Keratinocyte (primary cell): ENCODE measurements around the gene METAP1. TPM values are rescaled to one million over a fixed set of nuclear protein-coding genes. Genes with fewer than 3 reads are reported as not detected.
"Not testable (repeated sequence)": the region's sequence is repeated elsewhere in the genome, so short reads cannot be mapped to it uniquely, and the experiment has no call there.

ENCODE experiments used
- DNase-seq: peaks from one replicate; pipeline ENCODE4 v3.0.0-alpha.2; 2011; ENCODE audit warnings: low read depth, missing footprints, low spot score
- FAIRE-seq: peaks from 2 replicates; lab custom pipeline; 2011; peaks lifted over from hg19 to GRCh38; lab: Jason Lieb, UNC
- H2AFZ ChIP-seq: 2 replicates; pipeline ENCODE4 v1.6.0; 2012; ENCODE audit warnings: low read length, control low read depth, inconsistent platforms; ENCODE audit not compliant: control insufficient read depth
- H3K27ac ChIP-seq: 2 replicates; pipeline ENCODE4 v1.5.1; 2011; ENCODE audit warnings: low read length; ENCODE audit not compliant: control insufficient read depth, insufficient read depth
- H3K27me3 ChIP-seq: 3 replicates; pipeline ENCODE4 v1.6.0; 2011; ENCODE audit warnings: low read length; ENCODE audit not compliant: control insufficient read depth, insufficient read depth; ENCODE audit errors: extremely low read depth
- H3K36me3 ChIP-seq, 2 experiments: 2 replicates in 1 of 2; 3 replicates in 1 of 2; pipeline ENCODE4 v1.5.1; 2011; ENCODE audit warnings: low read length in 2 of 2, mild to moderate bottlenecking in 1 of 2; ENCODE audit not compliant: control insufficient read depth in 2 of 2, insufficient read depth in 2 of 2; ENCODE audit errors: extremely low read depth in 1 of 2
- H3K4me1 ChIP-seq: 3 replicates; pipeline ENCODE4 v1.5.1; 2011; ENCODE audit warnings: low read length; ENCODE audit not compliant: control insufficient read depth, insufficient read depth; ENCODE audit errors: extremely low read depth
- H3K4me2 ChIP-seq: 3 replicates; pipeline ENCODE4 v1.6.0; 2011; ENCODE audit warnings: low read depth, low read length; ENCODE audit not compliant: control insufficient read depth, insufficient read depth; ENCODE audit errors: extremely low read depth
- H3K4me3 ChIP-seq, 3 experiments: fragments of 200-600 bp in 1 of 3; sonication (generic) in 1 of 3; 2 replicates in 2 of 3; 3 replicates in 1 of 3; pipeline ENCODE4 v1.5.1; 2011 to 2016; ENCODE audit warnings: low read length in 3 of 3, mild to moderate bottlenecking in 3 of 3, control low read depth in 2 of 3, inconsistent platforms in 1 of 3, low read depth in 1 of 3, mixed read lengths in 1 of 3, mixed run types in 1 of 3, moderate library complexity in 1 of 3; ENCODE audit not compliant: control insufficient read depth in 2 of 3, insufficient read depth in 2 of 3; ENCODE audit errors: extremely low read depth in 1 of 3
- H3K79me2 ChIP-seq: 2 replicates; pipeline ENCODE4 v1.6.0; 2012; ENCODE audit warnings: low read length; ENCODE audit not compliant: control insufficient read depth, insufficient read depth
- H3K9ac ChIP-seq: 3 replicates; pipeline ENCODE4 v1.6.0; 2011; ENCODE audit warnings: low read length; ENCODE audit not compliant: control insufficient read depth, insufficient read depth; ENCODE audit errors: extremely low read depth
- H3K9me1 ChIP-seq: 3 replicates; pipeline ENCODE4 v1.6.0; 2011; ENCODE audit warnings: low read length; ENCODE audit not compliant: control insufficient read depth, insufficient read depth; ENCODE audit errors: extremely low read depth
- H3K9me3 ChIP-seq: 2 replicates; pipeline ENCODE4 v1.5.1; 2012; ENCODE audit warnings: low read depth, low read length; ENCODE audit not compliant: control insufficient read depth
- H4K20me1 ChIP-seq: 3 replicates; pipeline ENCODE4 v1.6.0; 2011; ENCODE audit warnings: low read length; ENCODE audit not compliant: control insufficient read depth, insufficient read depth; ENCODE audit errors: extremely low read depth
- EZH2 ChIP-seq: IDR thresholded peaks from one replicate; pipeline ENCODE4 v1.6.1; 2012; ENCODE audit warnings: inconsistent platforms, mild to moderate bottlenecking, low read length, moderate library complexity
- dilution Hi-C: fragments of 300-500 bp; cut with MboI; formaldehyde crosslinking; loops from one replicate; pipeline ENCODE4 v1.7.0; 2020; ENCODE audit warnings: low sequenced_read_pairs; ENCODE audit not compliant: extremely low pct_ligation_motif_present
- polyA plus RNA-seq, 5 experiments: library from polyadenylated mRNA; depleted of rRNA in 3 of 5; stranded (reverse) in 3 of 5; stranded (forward) in 1 of 5; unstranded in 1 of 5; fragments of >200 nt; gene quantifications; 1 replicate in 1 of 5; 2 replicates in 3 of 5; 3 replicates in 1 of 5; pipeline versions ENCODE4 v1.2.1 to v1.2.3, GENCODE V29; 2011 to 2012; ENCODE audit warnings: missing spikeins in 2 of 5, low read depth in 1 of 5, low replicate concordance in 1 of 5
- TF ChIP-seq, protein P1 (sequence below), 3 experiments: IDR thresholded peaks in 1 of 3; conservative IDR thresholded peaks in 1 of 3; optimal IDR thresholded peaks in 1 of 3; 2 replicates in 2 of 3; 3 replicates in 1 of 3; pipeline versions ENCODE3 to v1.5.1; 2011; ENCODE audit warnings: low read length in 3 of 3, mild to moderate bottlenecking in 3 of 3, moderate library complexity in 2 of 3, control low read depth in 1 of 3, inconsistent platforms in 1 of 3; ENCODE audit not compliant: insufficient read depth in 2 of 3; ENCODE audit errors: extremely low read depth in 1 of 3

The METAP1 gene
- polyA plus RNA-seq, 1 donor (not counting 4 experiments of a cell fraction or from before 2014, with no cell fraction given), result 89.4 TPM

DNA sequence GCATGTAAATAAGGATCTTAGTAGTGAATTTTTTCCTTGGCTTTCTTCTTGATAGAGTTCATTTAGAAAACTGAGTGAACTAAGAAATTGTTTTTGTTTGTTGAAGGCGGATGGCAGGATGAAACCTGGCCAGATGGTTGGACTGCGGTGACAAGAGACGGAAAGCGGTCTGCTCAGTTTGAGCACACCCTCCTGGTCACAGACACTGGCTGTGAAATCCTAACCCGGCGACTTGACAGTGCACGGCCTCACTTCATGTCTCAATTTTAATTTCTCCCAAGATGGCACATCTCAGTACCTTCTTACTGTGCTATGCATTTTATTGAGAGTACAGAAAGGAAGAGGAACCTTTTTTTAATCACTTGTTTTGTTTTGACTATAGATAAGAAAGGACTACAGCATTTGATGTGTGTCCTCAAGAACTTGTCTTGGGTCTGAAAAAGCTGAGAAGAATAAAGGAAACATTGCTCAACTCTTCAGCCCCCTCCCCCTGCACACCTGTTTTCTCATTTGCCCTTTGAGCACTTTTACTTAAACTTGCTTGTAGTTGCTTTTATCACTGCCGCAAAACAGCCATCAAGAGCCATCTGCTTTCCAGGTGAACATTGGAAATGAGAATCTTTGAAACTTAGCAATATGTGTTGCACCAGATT lies 65.7 kb downstream of the METAP1 start:
- Histone ChIP-seq H2AFZ (no peak overlapping the region), H3K36me3 (peaks cover 10 to 16% of the 10 kb centered on the region in 2 experiments), H3K27me3 (no peaks in the 10 kb centered on the region), H3K9me3 (no peaks in the 10 kb centered on the region), H3K4me3 (no peak overlapping the region), H3K4me2 (no peak overlapping the region), H3K9me1 (no peaks in the 10 kb centered on the region), H3K9ac (no peak overlapping the region), H4K20me1 (no peaks in the 10 kb centered on the region), H3K27ac (peak overlapping the region; percentile 70), H3K4me1 (peaks cover 18% of the 10 kb centered on the region), H3K79me2 (peaks cover 8% of the 10 kb centered on the region)
- DNase-seq (no peak), FAIRE-seq (peak; percentile 65)
- dilution Hi-C loops, result no loop called here
- TF ChIP-seq, protein P1, sequence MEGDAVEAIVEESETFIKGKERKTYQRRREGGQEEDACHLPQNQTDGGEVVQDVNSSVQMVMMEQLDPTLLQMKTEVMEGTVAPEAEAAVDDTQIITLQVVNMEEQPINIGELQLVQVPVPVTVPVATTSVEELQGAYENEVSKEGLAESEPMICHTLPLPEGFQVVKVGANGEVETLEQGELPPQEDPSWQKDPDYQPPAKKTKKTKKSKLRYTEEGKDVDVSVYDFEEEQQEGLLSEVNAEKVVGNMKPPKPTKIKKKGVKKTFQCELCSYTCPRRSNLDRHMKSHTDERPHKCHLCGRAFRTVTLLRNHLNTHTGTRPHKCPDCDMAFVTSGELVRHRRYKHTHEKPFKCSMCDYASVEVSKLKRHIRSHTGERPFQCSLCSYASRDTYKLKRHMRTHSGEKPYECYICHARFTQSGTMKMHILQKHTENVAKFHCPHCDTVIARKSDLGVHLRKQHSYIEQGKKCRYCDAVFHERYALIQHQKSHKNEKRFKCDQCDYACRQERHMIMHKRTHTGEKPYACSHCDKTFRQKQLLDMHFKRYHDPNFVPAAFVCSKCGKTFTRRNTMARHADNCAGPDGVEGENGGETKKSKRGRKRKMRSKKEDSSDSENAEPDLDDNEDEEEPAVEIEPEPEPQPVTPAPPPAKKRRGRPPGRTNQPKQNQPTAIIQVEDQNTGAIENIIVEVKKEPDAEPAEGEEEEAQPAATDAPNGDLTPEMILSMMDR (optimal IDR thresholded peaks at IDR 0.05 in 1 of 3, IDR thresholded peaks at IDR 0.05 in 1 of 3, conservative IDR thresholded peaks at IDR 0.05 in 1 of 3; ENCODE audit: extremely low read depth in 1 of 3, insufficient read depth in 2 of 3, low read length in 3 of 3), result no peak
- no peak for TF ChIP-seq EZH2

DNA sequence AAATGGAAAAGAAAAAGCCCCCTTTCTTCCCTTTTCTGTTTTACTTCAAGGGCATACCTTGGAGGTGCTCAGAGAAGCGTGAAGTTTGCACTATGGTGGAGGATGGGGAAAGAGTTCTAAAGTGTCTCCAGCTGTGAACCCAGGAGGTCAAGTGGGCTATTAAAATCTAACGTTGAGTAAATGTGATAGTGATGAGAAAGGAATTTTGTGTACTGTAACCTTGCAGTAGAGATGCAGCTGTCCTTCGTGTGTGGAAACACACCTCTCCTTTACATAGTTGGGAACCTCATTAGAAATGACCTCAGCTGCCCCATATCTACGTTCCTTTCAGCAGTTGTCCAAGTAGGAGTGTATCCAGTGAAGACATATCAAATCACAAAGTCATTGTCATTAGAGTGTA lies 66.6 kb downstream of the METAP1 start:
- Histone ChIP-seq H3K36me3 (peaks cover 14 to 16% of the 10 kb centered on the region in 2 experiments), H3K27ac (no peak overlapping the region)
- TF ChIP-seq, protein P1 (optimal IDR thresholded peaks at IDR 0.05 in 1 of 3, IDR thresholded peaks at IDR 0.05 in 1 of 3, conservative IDR thresholded peaks at IDR 0.05 in 1 of 3; ENCODE audit: extremely low read depth in 1 of 3, insufficient read depth in 2 of 3, low read length in 3 of 3), result no peak
- TF ChIP-seq EZH2, result no peak

DNA sequence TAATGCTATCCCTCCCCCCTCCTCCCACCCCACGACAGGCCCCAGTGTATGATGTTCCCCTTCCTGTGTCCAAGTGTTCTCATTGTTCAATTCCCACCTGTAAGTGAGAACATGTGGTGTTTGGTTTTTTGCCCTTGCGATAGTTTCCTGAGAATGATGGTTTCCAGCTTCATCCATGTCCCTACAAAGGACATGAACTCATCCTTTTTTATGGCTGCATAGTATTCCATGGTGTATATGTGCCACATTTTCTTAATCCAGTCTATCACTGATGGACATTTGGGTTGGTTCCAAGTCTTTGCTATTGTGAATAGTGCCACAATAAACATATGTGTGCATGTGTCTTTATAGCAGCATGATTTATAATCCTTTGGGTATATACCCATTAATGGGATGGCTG lies 70.0 kb downstream of the METAP1 start:
- H3K4me3 ChIP-seq, dilution Hi-C loops, H3K27ac ChIP-seq, H3K9me1 ChIP-seq, H3K27me3 ChIP-seq, H2AFZ ChIP-seq, H3K4me1 ChIP-seq, H3K4me2 ChIP-seq, H3K9me3 ChIP-seq, DNase-seq, H4K20me1 ChIP-seq, FAIRE-seq, H3K9ac ChIP-seq, H3K79me2 ChIP-seq: not testable (repeated sequence)
- peaks cover 3 to 11% of the 10 kb centered on the region in 2 experiments for H3K36me3 ChIP-seq

More for the DNA sequence above, 66.6 kb downstream of the METAP1 start:
- H3K4me1 ChIP-seq, result peaks cover 18% of the 10 kb centered on the region
- H3K9me3 ChIP-seq, result no peaks in the 10 kb centered on the region
- no peaks in the 10 kb centered on the region for H4K20me1 ChIP-seq
- H3K27me3 ChIP-seq, result no peaks in the 10 kb centered on the region
- no peak overlapping the region for H3K4me2 ChIP-seq
- H3K9ac ChIP-seq, result no peak overlapping the region
- H3K4me3 ChIP-seq, result no peak overlapping the region
- DNase-seq (no peak), FAIRE-seq (no peak)
- dilution Hi-C loops, result no loop called here
- H2AFZ ChIP-seq, result no peak overlapping the region
- peaks cover 4% of the 10 kb centered on the region for H3K79me2 ChIP-seq
- H3K9me1 ChIP-seq, result no peaks in the 10 kb centered on the region
